Measurements from ENCODE around the gene SLC24A3.

Gene SLC24A3

GRCh38 chr20:19314621-19315020 is 102.2 kb downstream of the SLC24A3 start:
- DNase-seq (ENCODE audit: low read depth): no peak
- TF ChIP-seq POLR2A (IDR thresholded peaks at IDR 0.05; ENCODE audit: extremely low read depth, insufficient read length): no peak
- TF ChIP-seq MYC (IDR thresholded peaks at IDR 0.05; ENCODE audit: low read depth, low read length): no peak
- TF ChIP-seq MAX (IDR thresholded peaks at IDR 0.05; ENCODE audit: low read depth, low read length): no peak
- TF ChIP-seq CTCF (IDR thresholded peaks at IDR 0.05; ENCODE audit: low read depth, low read length): no peak
- H3K4me3 ChIP-seq (ENCODE audit: low read depth, low read length): no peak overlapping the region

- H3K4me3 ChIP-seq (ENCODE audit: low read depth, low read length): no peak overlapping the region
- DNase-seq (ENCODE audit: low read depth): no peak
- no peak for TF ChIP-seq POLR2A (IDR thresholded peaks at IDR 0.05; ENCODE audit: extremely low read depth, insufficient read length)
- TF ChIP-seq MYC (IDR thresholded peaks at IDR 0.05; ENCODE audit: low read depth, low read length): no peak
- no peak for TF ChIP-seq MAX (IDR thresholded peaks at IDR 0.05; ENCODE audit: low read depth, low read length)
- TF ChIP-seq CTCF (IDR thresholded peaks at IDR 0.05; ENCODE audit: low read depth, low read length): no peak
Observed at GRCh38 chr20:19317237-19318069, 105.0 kb downstream of the SLC24A3 start.

- no peak overlapping the region for H3K4me3 ChIP-seq (ENCODE audit: low read depth, low read length)
- TF ChIP-seq POLR2A (IDR thresholded peaks at IDR 0.05; ENCODE audit: extremely low read depth, insufficient read length) (no peak), CTCF (IDR thresholded peaks at IDR 0.05; ENCODE audit: low read depth, low read length) (no peak), MAX (IDR thresholded peaks at IDR 0.05; ENCODE audit: low read depth, low read length) (no peak), MYC (IDR thresholded peaks at IDR 0.05; ENCODE audit: low read depth, low read length) (no peak)
- no peak for DNase-seq (ENCODE audit: low read depth)
Observed at GRCh38 chr20:19318610-19319009, 106.2 kb downstream of the SLC24A3 start.

- no peak for TF ChIP-seq MYC (IDR thresholded peaks at IDR 0.05; ENCODE audit: low read depth, low read length)
- no peak for TF ChIP-seq CTCF (IDR thresholded peaks at IDR 0.05; ENCODE audit: low read depth, low read length)
- no peak for TF ChIP-seq MAX (IDR thresholded peaks at IDR 0.05; ENCODE audit: low read depth, low read length)
- TF ChIP-seq POLR2A (IDR thresholded peaks at IDR 0.05; ENCODE audit: extremely low read depth, insufficient read length): no peak
- no peak overlapping the region for H3K4me3 ChIP-seq (ENCODE audit: low read depth, low read length)
- DNase-seq (ENCODE audit: low read depth): no peak
Observed at GRCh38 chr20:19320005-19320404, 107.6 kb downstream of the SLC24A3 start.

GRCh38 chr20:19321176-19321575 is 108.7 kb downstream of the SLC24A3 start:
- no peak for TF ChIP-seq MAX (IDR thresholded peaks at IDR 0.05; ENCODE audit: low read depth, low read length)
- TF ChIP-seq MYC (IDR thresholded peaks at IDR 0.05; ENCODE audit: low read depth, low read length): no peak
- no peak for TF ChIP-seq CTCF (IDR thresholded peaks at IDR 0.05; ENCODE audit: low read depth, low read length)
- no peak for DNase-seq (ENCODE audit: low read depth)
- no peak overlapping the region for H3K4me3 ChIP-seq (ENCODE audit: low read depth, low read length)

Data from NB4 (cell line).